Left lung (tissue), 10 donors: ENCODE results near the gene HEPHL1. TPM values are rescaled to one million over a fixed set of nuclear protein-coding genes. Genes with fewer than 3 reads are reported as not detected.

ENCODE experiments used
- ATAC-seq: fragments of 200-7000 bp; cut with Tn5 transposase; one replicate; pipeline ENCODE4 v1.9.1; 2020; ENCODE audit warnings: moderate library complexity
- DNase-seq, 4 donors: peaks; one replicate each; pipeline ENCODE4 v3.0.0-alpha.2; 2013 to 2020
- H3K27ac ChIP-seq, 2 donors: fragments of 200-600 bp; sonication (generic) in 1 of 2; one replicate each; pipeline versions ENCODE4 v1.5.0 to v1.8.0; 2020 to 2021
- H3K27me3 ChIP-seq, 2 donors: fragments of 200-600 bp; sonication (generic) in 1 of 2; one replicate each; pipeline versions ENCODE4 v1.5.0 to v1.8.0; 2020 to 2021
- H3K36me3 ChIP-seq, 2 donors: fragments of 200-600 bp; sonication (generic) in 1 of 2; one replicate each; pipeline versions ENCODE4 v1.5.0 to v1.8.0; 2020 to 2021
- H3K4me1 ChIP-seq, 2 donors: fragments of 200-600 bp; one replicate each; pipeline ENCODE4 v1.8.0; 2021
- H3K4me3 ChIP-seq, 2 donors: fragments of 200-600 bp; sonication (generic) in 1 of 2; one replicate each; pipeline versions ENCODE4 v1.5.0 to v1.8.0; 2020 to 2021; ENCODE audit warnings: mild to moderate bottlenecking in 1 of 2
- H3K9me3 ChIP-seq, 2 donors: fragments of 200-600 bp; sonication (generic) in 1 of 2; one replicate each; pipeline versions ENCODE4 v1.5.0 to v1.8.0; 2020 to 2021
- CTCF ChIP-seq, 2 donors: fragments of 200-600 bp; sonication (generic) in 1 of 2; IDR thresholded peaks; one replicate each; pipeline versions ENCODE4 v1.5.0 to v1.8.0; 2021; ENCODE audit warnings: antibody characterized with exemption in 2 of 2
- intact Hi-C, 2 donors: fragments of 100-400 bp; cut with DNase I; formaldehyde crosslinking; loops; one replicate each; pipeline versions ENCODE4 v1.11.2 to v1.14.2; 2022
- polyA plus RNA-seq, 6 donors: library from polyadenylated mRNA; unstranded; fragments of 120-200 nt; gene quantifications; one replicate each; pipeline ENCODE4 v1.2.1, GENCODE V29; 2013; ENCODE audit not compliant: insufficient read length in 6 of 6
- total RNA-seq, 2 donors: library from RNA; stranded (reverse); fragmentation: NEBNext Ultra II Directional; extraction: Animal tissue kit (Norgen Biotek cat#: 25700); gene quantifications; one replicate each; pipeline ENCODE4 v1.2.1, GENCODE V29; 2021
- donor health status: DM: no; HTN: yes; CAD: no.
- donor health status: DM: no; HTN: no; CAD: no.

HEPHL1 gene
- total and polyA plus RNA-seq, 8 donors = 0.06 to 0.21 (median 0.14) TPM; not detected in 5

- Histone ChIP-seq H3K27ac (no peak overlapping the region), H3K4me3 (no peak overlapping the region), H3K27me3 (no peaks in the 10 kb centered on the region), H3K4me1 (peaks cover 13 to 70% of the 10 kb centered on the region in 2 donors), H3K36me3 (no peaks in the 10 kb centered on the region), H3K9me3 (no peaks in the 10 kb centered on the region)
- no peak for ATAC-seq
- no peak for TF ChIP-seq CTCF (IDR thresholded peaks at IDR 0.05)
- DNase-seq = no peak
- intact Hi-C loops = no loop called here
Measured at GRCh38 chr11:94150056-94150455, 128.9 kb downstream of the HEPHL1 start.

- intact Hi-C loops = no loop called here
- TF ChIP-seq CTCF (IDR thresholded peaks at IDR 0.05) = no peak
- peak; percentile 44 for ATAC-seq
- peak in 1 of 4 donors; percentile 23 for DNase-seq
- no peaks in the 10 kb centered on the region for H3K27me3 ChIP-seq
- no peaks in the 10 kb centered on the region for H3K9me3 ChIP-seq
- no peak overlapping the region for H3K4me3 ChIP-seq
- peak overlapping the region in 1 of 2 donors; percentile 45 for H3K27ac ChIP-seq
- H3K4me1 ChIP-seq = peaks cover 13 to 65% of the 10 kb centered on the region in 2 donors
- peaks cover 0 to under 1% of the 10 kb centered on the region in 2 donors for H3K36me3 ChIP-seq
Measured at GRCh38 chr11:94150704-94151685, 129.8 kb downstream of the HEPHL1 start.

GRCh38 chr11:94151903-94152677, 130.9 kb downstream of the HEPHL1 start:
- Histone ChIP-seq H3K4me3 (no peak overlapping the region), H3K27ac (peak overlapping the region in 1 of 2 donors; percentile 45), H3K4me1 (peaks cover 13 to 55% of the 10 kb centered on the region in 2 donors), H3K9me3 (no peaks in the 10 kb centered on the region), H3K36me3 (peaks cover 0 to 6% of the 10 kb centered on the region in 2 donors), H3K27me3 (no peaks in the 10 kb centered on the region)
- intact Hi-C loops = no loop called here
- ATAC-seq = peak; percentile 97
- peak in 1 of 4 donors; percentile 62 for DNase-seq
- TF ChIP-seq CTCF (IDR thresholded peaks at IDR 0.05) = no peak

- no peak overlapping the region for H3K4me3 ChIP-seq
- no peak for ATAC-seq
- H3K9me3 ChIP-seq = no peaks in the 10 kb centered on the region
- no peak for TF ChIP-seq CTCF (IDR thresholded peaks at IDR 0.05)
- H3K4me1 ChIP-seq = peaks cover 13 to 49% of the 10 kb centered on the region in 2 donors
- peaks cover 0 to 6% of the 10 kb centered on the region in 2 donors for H3K36me3 ChIP-seq
- intact Hi-C loops = no loop called here
- H3K27ac ChIP-seq = peak overlapping the region in 1 of 2 donors; percentile 13
- H3K27me3 ChIP-seq = no peaks in the 10 kb centered on the region
- no peak for DNase-seq
Measured at GRCh38 chr11:94152678-94153065, 131.5 kb downstream of the HEPHL1 start.

- no peak for TF ChIP-seq CTCF (IDR thresholded peaks at IDR 0.05)
- no peaks in the 10 kb centered on the region for H3K9me3 ChIP-seq
- ATAC-seq = no peak
- peaks cover 0 to 6% of the 10 kb centered on the region in 2 donors for H3K36me3 ChIP-seq
- no peak for DNase-seq
- no peaks in the 10 kb centered on the region for H3K27me3 ChIP-seq
- H3K4me3 ChIP-seq = no peak overlapping the region
- intact Hi-C loops = no loop called here
- H3K4me1 ChIP-seq = peaks cover 13 to 48% of the 10 kb centered on the region in 2 donors
- no peak overlapping the region for H3K27ac ChIP-seq
Measured at GRCh38 chr11:94153320-94153719, 132.2 kb downstream of the HEPHL1 start.
